IMR-90 (cell line): Measurements from ENCODE around the gene CHRNG. TPM values are rescaled to one million over a fixed set of nuclear protein-coding genes. Genes with fewer than 3 reads are reported as not detected.

Source experiments
- ATAC-seq: fragments of 200-7000 bp; cut with Tn5 transposase; 2 replicates; pipeline ENCODE4 v1.9.1; 2020; ENCODE audit warnings: low read depth, mild to moderate bottlenecking, moderate library complexity
- BruUV-seq: library from RNA; stranded (reverse); fragments of 400-500 nt; replicated peaks from 2 replicates; lab custom pipeline; 2021; lab: Mats Ljungman, UMichigan
- CTCF ChIA-PET: fragments of 300-600 bp; formaldehyde crosslinking; extraction: SDS; loops from one replicate; lab custom pipeline; 2021; ENCODE audit warnings: antibody characterized with exemption; lab: Yijun Ruan, JAX
- POLR2A ChIA-PET: fragments of 300-600 bp; sonication (Branson Sonifier 250); formaldehyde crosslinking; loops from one replicate; lab custom pipeline; 2022; ENCODE audit warnings: antibody characterized with exemption; ENCODE audit not compliant: unreplicated experiment; lab: Charles Lee
- DNase-seq: peaks from one replicate; pipeline ENCODE4 v3.0.0; 2013
- H2AFZ ChIP-seq: replicated peaks from 2 replicates; pipeline ENCODE3; 2013; ENCODE audit warnings: low read length, mild to moderate bottlenecking; ENCODE audit not compliant: poor library complexity
- H2AK5ac ChIP-seq: 2 replicates; pipeline ENCODE4 v1.6.1; 2013; ENCODE audit warnings: low read depth, low read length, inconsistent platforms
- H2AK9ac ChIP-seq: replicated peaks from 2 replicates; pipeline ENCODE3; 2013; ENCODE audit warnings: mild to moderate bottlenecking, low read depth, low read length, moderate library complexity; ENCODE audit not compliant: poor library complexity
- H2BK120ac ChIP-seq: 2 replicates; pipeline ENCODE4 v1.6.1; 2013; ENCODE audit warnings: low read depth, low read length, inconsistent platforms
- H2BK15ac ChIP-seq: 3 replicates; pipeline ENCODE4 v1.6.1; 2013; ENCODE audit warnings: low read depth, low read length, inconsistent platforms
- H2BK20ac ChIP-seq: 2 replicates; pipeline ENCODE4 v1.6.1; 2013; ENCODE audit warnings: low read depth, mild to moderate bottlenecking, inconsistent platforms, low read length, moderate library complexity
- H2BK5ac ChIP-seq: 2 replicates; pipeline ENCODE4 v1.6.1; 2013; ENCODE audit warnings: mild to moderate bottlenecking, low read depth, low read length, inconsistent platforms; ENCODE audit not compliant: poor library complexity, severe bottlenecking
- H3K14ac ChIP-seq: replicated peaks from 2 replicates; pipeline ENCODE4 v1.6.1; 2013; ENCODE audit warnings: low read depth, low read length, inconsistent platforms
- H3K18ac ChIP-seq: 2 replicates; pipeline ENCODE4 v1.6.1; 2013; ENCODE audit warnings: low read depth, low read length, control low read depth
- H3K23ac ChIP-seq: 2 replicates; pipeline ENCODE4 v1.6.1; 2013; ENCODE audit warnings: low read depth, low read length, inconsistent platforms
- H3K27ac ChIP-seq: 2 replicates; pipeline ENCODE4 v1.5.1; 2013; ENCODE audit warnings: mild to moderate bottlenecking, control low read depth, low read length; ENCODE audit not compliant: insufficient read depth
- H3K27me3 ChIP-seq: 2 replicates; pipeline ENCODE4 v1.6.1; 2013; ENCODE audit warnings: low read length; ENCODE audit not compliant: control insufficient read depth, insufficient read depth
- H3K36me3 ChIP-seq: 2 replicates; pipeline ENCODE4 v1.6.1; 2013; ENCODE audit warnings: low read length, mixed read lengths; ENCODE audit not compliant: control insufficient read depth, insufficient read depth
- H3K4ac ChIP-seq: 2 replicates; pipeline ENCODE4 v1.6.1; 2013; ENCODE audit warnings: low read depth, low read length, inconsistent platforms
- H3K4me1 ChIP-seq: 2 replicates; pipeline ENCODE4 v1.6.1; 2013; ENCODE audit warnings: low read length, mixed read lengths; ENCODE audit not compliant: control insufficient read depth, insufficient read depth
- H3K4me2 ChIP-seq: 2 replicates; pipeline ENCODE4 v1.6.1; 2013; ENCODE audit warnings: low read depth, mild to moderate bottlenecking, control low read depth, low read length, moderate library complexity
- H3K4me3 ChIP-seq: 2 replicates; pipeline ENCODE4 v1.5.1; 2013; ENCODE audit warnings: low read depth, mild to moderate bottlenecking, control low read depth, low read length, moderate library complexity; ENCODE audit not compliant: insufficient read depth
- H3K56ac ChIP-seq: 2 replicates; pipeline ENCODE4 v1.6.1; 2013; ENCODE audit warnings: low read length, inconsistent platforms; ENCODE audit not compliant: insufficient read depth; ENCODE audit errors: extremely low read depth
- H3K79me1 ChIP-seq, 2 experiments: 2 replicates each; pipeline ENCODE4 v1.6.1; 2013; ENCODE audit warnings: low read length in 2 of 2, inconsistent platforms in 1 of 2, low read depth in 1 of 2
- H3K9ac ChIP-seq: 2 replicates; pipeline ENCODE4 v1.6.1; 2013; ENCODE audit warnings: low read depth, low read length, control low read depth
- H3K9me1 ChIP-seq: 2 replicates; pipeline ENCODE4 v1.6.1; 2013; ENCODE audit warnings: low read length, inconsistent platforms; ENCODE audit not compliant: insufficient read depth
- H3K9me3 ChIP-seq: 2 replicates; pipeline ENCODE4 v1.6.1; 2013; ENCODE audit warnings: low read length; ENCODE audit not compliant: control insufficient read depth, insufficient read depth
- H4K20me1 ChIP-seq: 2 replicates; pipeline ENCODE4 v1.6.1; 2013; ENCODE audit warnings: low read length, inconsistent platforms; ENCODE audit not compliant: insufficient read depth
- H4K5ac ChIP-seq: 2 replicates; pipeline ENCODE4 v1.6.1; 2013; ENCODE audit warnings: mild to moderate bottlenecking, low read depth, low read length, control low read depth
- H4K8ac ChIP-seq, 2 experiments: 2 replicates each; pipeline ENCODE4 v1.6.1; 2013; ENCODE audit warnings: low read depth in 2 of 2, low read length in 2 of 2, control low read depth in 1 of 2, inconsistent platforms in 1 of 2
- H4K91ac ChIP-seq: 2 replicates; pipeline ENCODE4 v1.6.1; 2013; ENCODE audit warnings: low read depth, low read length, inconsistent platforms; ENCODE audit not compliant: insufficient read depth
- BHLHE40 ChIP-seq: fragments of 150-350 bp; IDR thresholded peaks from 2 replicates; pipeline ENCODE4 v1.6.1; 2016; ENCODE audit warnings: mild to moderate bottlenecking, low read depth, low read length
- CEBPB ChIP-seq: IDR thresholded peaks from 2 replicates; pipeline ENCODE4 v1.6.1; 2012; ENCODE audit warnings: low read depth, low read length, improper control_type of control experiment
- CHD1 ChIP-seq: IDR thresholded peaks from 2 replicates; pipeline ENCODE4 v1.6.1; 2012; ENCODE audit warnings: low read depth, low read length, improper control_type of control experiment
- FOS ChIP-seq: fragments of 150-350 bp; IDR thresholded peaks from 2 replicates; pipeline ENCODE4 v1.6.1; 2016; ENCODE audit warnings: low read depth, low read length
- MAFK ChIP-seq: IDR thresholded peaks from 2 replicates; pipeline ENCODE4 v1.6.1; 2012; ENCODE audit warnings: low read depth, low read length, improper control_type of control experiment
- MAZ ChIP-seq: IDR thresholded peaks from 2 replicates; pipeline ENCODE4 v1.6.1; 2012; ENCODE audit warnings: low read depth, mild to moderate bottlenecking, low read length, improper control_type of control experiment, moderate library complexity, borderline replicate concordance
- MXI1 ChIP-seq: IDR thresholded peaks from 2 replicates; pipeline ENCODE4 v1.6.1; 2012; ENCODE audit warnings: low read depth, mild to moderate bottlenecking, low read length, moderate library complexity, borderline replicate concordance
- NFE2L2 ChIP-seq: fragments of 150-350 bp; IDR thresholded peaks from 2 replicates; pipeline ENCODE4 v1.6.1; 2016; ENCODE audit warnings: low read depth, mild to moderate bottlenecking, low read length
- POLR2A ChIP-seq: IDR thresholded peaks from 2 replicates; pipeline ENCODE4 v1.6.1; 2012; ENCODE audit warnings: mild to moderate bottlenecking, low read depth, low read length
- RAD21 ChIP-seq: IDR thresholded peaks from 2 replicates; pipeline ENCODE4 v1.6.1; 2012; ENCODE audit warnings: low read length, improper control_type of control experiment
- RCOR1 ChIP-seq: IDR thresholded peaks from 2 replicates; pipeline ENCODE4 v1.6.1; 2012; ENCODE audit warnings: mild to moderate bottlenecking, low read length, improper control_type of control experiment; ENCODE audit not compliant: insufficient replicate concordance
- RFX5 ChIP-seq: IDR thresholded peaks from 2 replicates; pipeline ENCODE4 v1.8.0; 2012; ENCODE audit warnings: low read depth, mild to moderate bottlenecking, low read length, moderate library complexity
- SMC3 ChIP-seq: fragments of 150-350 bp; IDR thresholded peaks from 2 replicates; pipeline ENCODE4 v1.6.1; 2016; ENCODE audit warnings: low read depth, mild to moderate bottlenecking, antibody characterized with exemption, low read length, moderate library complexity
- WGBS, 2 experiments: methylation state at CpG; one replicate each; pipeline versions ENCODE4 v1.1.5 to v1.1.7; 2013; ENCODE audit warnings: missing lambda C conversion rate in 2 of 2; ENCODE audit not compliant: insufficient read length in 1 of 2; ENCODE audit errors: extremely low coverage in 2 of 2; 5-methylcytosine and 5-hydroxymethylcytosine counted together
- dilution Hi-C: fragments of 300-500 bp; cut with HindIII; formaldehyde crosslinking; loops from one replicate; pipeline ENCODE4 v1.14.3; 2018; ENCODE audit warnings: low sequenced_read_pairs; ENCODE audit not compliant: unreplicated experiment
- in situ Hi-C: fragments of 300-500 bp; cut with MboI; formaldehyde crosslinking; loops from 3 replicates; pipeline ENCODE4 v1.14.3; 2019; ENCODE audit warnings: low sequenced_read_pairs, inconsistent platforms, mixed read lengths
- intact Hi-C: fragments of 100-400 bp; cut with micrococcal nuclease; formaldehyde crosslinking; loops from 2 replicates; pipeline ENCODE4 v1.10.0; 2022
- polyA plus RNA-seq, 3 experiments: library from polyadenylated mRNA; depleted of rRNA; stranded (reverse); fragments of >200 nt; gene quantifications; 2 replicates each; pipeline ENCODE4 v1.2.3, GENCODE V29; 2012; ENCODE audit warnings: low replicate concordance in 1 of 3
- total RNA-seq: library from RNA; depleted of rRNA; stranded (reverse); fragments of >200 nt; gene quantifications from 2 replicates; pipeline ENCODE4 v1.2.3, GENCODE V29; 2012
- TF ChIP-seq, protein P1 (sequence below): fragments of 150-350 bp; IDR thresholded peaks from 2 replicates; pipeline ENCODE4 v1.6.1; 2017; ENCODE audit warnings: mild to moderate bottlenecking, antibody characterized with exemption, low read length, low read depth
- TF ChIP-seq, protein P2 (sequence below): fragments of 150-350 bp; IDR thresholded peaks from 2 replicates; pipeline ENCODE4 v1.6.1; 2016; ENCODE audit warnings: low read depth, mild to moderate bottlenecking, low read length, moderate library complexity, borderline replicate concordance
- TF ChIP-seq, protein P3 (sequence below): conservative IDR thresholded peaks from 2 replicates; pipeline ENCODE4 v1.5.1; 2012; ENCODE audit warnings: mild to moderate bottlenecking, low read depth, low read length, improper control_type of control experiment

Gene CHRNG
- total and polyA plus RNA-seq, 2 of the 4 experiments (the other 2 are of a cell fraction): not detected

- H2AK5ac ChIP-seq: no peak overlapping the region
- no peak overlapping the region for H3K4me2 ChIP-seq
- H3K4ac ChIP-seq: no peak overlapping the region
- no peak overlapping the region for H3K4me3 ChIP-seq
- TF ChIP-seq MAZ (no peak), RCOR1 (no peak), CHD1 (no peak), CEBPB (no peak), MAFK (no peak), FOS (no peak), RFX5 (no peak), POLR2A (no peak), NFE2L2 (no peak), BHLHE40 (no peak), MXI1 (no peak), RAD21 (no peak), SMC3 (no peak)
- TF ChIP-seq, protein P1, sequence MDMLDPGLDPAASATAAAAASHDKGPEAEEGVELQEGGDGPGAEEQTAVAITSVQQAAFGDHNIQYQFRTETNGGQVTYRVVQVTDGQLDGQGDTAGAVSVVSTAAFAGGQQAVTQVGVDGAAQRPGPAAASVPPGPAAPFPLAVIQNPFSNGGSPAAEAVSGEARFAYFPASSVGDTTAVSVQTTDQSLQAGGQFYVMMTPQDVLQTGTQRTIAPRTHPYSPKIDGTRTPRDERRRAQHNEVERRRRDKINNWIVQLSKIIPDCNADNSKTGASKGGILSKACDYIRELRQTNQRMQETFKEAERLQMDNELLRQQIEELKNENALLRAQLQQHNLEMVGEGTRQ: no peak
- TF ChIP-seq, protein P2, sequence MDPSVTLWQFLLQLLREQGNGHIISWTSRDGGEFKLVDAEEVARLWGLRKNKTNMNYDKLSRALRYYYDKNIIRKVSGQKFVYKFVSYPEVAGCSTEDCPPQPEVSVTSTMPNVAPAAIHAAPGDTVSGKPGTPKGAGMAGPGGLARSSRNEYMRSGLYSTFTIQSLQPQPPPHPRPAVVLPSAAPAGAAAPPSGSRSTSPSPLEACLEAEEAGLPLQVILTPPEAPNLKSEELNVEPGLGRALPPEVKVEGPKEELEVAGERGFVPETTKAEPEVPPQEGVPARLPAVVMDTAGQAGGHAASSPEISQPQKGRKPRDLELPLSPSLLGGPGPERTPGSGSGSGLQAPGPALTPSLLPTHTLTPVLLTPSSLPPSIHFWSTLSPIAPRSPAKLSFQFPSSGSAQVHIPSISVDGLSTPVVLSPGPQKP: no peak
- TF ChIP-seq, protein P3, sequence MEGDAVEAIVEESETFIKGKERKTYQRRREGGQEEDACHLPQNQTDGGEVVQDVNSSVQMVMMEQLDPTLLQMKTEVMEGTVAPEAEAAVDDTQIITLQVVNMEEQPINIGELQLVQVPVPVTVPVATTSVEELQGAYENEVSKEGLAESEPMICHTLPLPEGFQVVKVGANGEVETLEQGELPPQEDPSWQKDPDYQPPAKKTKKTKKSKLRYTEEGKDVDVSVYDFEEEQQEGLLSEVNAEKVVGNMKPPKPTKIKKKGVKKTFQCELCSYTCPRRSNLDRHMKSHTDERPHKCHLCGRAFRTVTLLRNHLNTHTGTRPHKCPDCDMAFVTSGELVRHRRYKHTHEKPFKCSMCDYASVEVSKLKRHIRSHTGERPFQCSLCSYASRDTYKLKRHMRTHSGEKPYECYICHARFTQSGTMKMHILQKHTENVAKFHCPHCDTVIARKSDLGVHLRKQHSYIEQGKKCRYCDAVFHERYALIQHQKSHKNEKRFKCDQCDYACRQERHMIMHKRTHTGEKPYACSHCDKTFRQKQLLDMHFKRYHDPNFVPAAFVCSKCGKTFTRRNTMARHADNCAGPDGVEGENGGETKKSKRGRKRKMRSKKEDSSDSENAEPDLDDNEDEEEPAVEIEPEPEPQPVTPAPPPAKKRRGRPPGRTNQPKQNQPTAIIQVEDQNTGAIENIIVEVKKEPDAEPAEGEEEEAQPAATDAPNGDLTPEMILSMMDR: no peak
- no peak overlapping the region for H2BK15ac ChIP-seq
- no peak overlapping the region for H2AK9ac ChIP-seq
- ATAC-seq (no peak), DNase-seq (no peak)
- ChIA-PET CTCF (no interaction called here), POLR2A (no interaction called here)
- no peak overlapping the region for H3K18ac ChIP-seq
- peaks cover 57% of the 10 kb centered on the region for H3K27me3 ChIP-seq
- no peak overlapping the region for H2AFZ ChIP-seq
- BruUV-seq: no TSS peak
- H2BK20ac ChIP-seq: no peak overlapping the region
- no peak overlapping the region for H3K23ac ChIP-seq
- no peak overlapping the region for H2BK5ac ChIP-seq
- no peak overlapping the region for H4K8ac ChIP-seq
- H3K4me1 ChIP-seq: no peaks in the 10 kb centered on the region
- 66% methylated on average over 8 of the region's 20 CpGs; no CpG with 5 or more reads in 1 of the 2 experiments for WGBS, 2 experiments
- H3K9ac ChIP-seq: no peak overlapping the region
- intact Hi-C loops (no loop called here), in situ Hi-C loops (no loop called here), dilution Hi-C loops (no loop called here)
- H4K20me1 ChIP-seq: no peaks in the 10 kb centered on the region; the same call in 1 of the 2 replicates
- no peak overlapping the region for H4K91ac ChIP-seq
- no peaks in the 10 kb centered on the region for H3K79me1 ChIP-seq
- no peak overlapping the region for H3K56ac ChIP-seq
- H3K9me3 ChIP-seq: no peaks in the 10 kb centered on the region
- H2BK120ac ChIP-seq: no peak overlapping the region
- no peak overlapping the region for H3K27ac ChIP-seq
- H3K14ac ChIP-seq: no peak overlapping the region
- H3K36me3 ChIP-seq: no peaks in the 10 kb centered on the region
- no peak overlapping the region for H4K5ac ChIP-seq
- H3K9me1 ChIP-seq: no peaks in the 10 kb centered on the region
Observed at GRCh38 chr2:232496501-232497270, 42.8 kb upstream of the CHRNG start.
